Naive B cell (primary cell): ENCODE results near the gene KCNK6. TPM values are rescaled to one million over a fixed set of nuclear protein-coding genes. Genes with fewer than 3 reads are reported as not detected.

Source experiments
- ATAC-seq, 2 donors: fragments of 150-1000 bp; cut with Tn5 transposase; 2 replicates each; pipeline ENCODE4 v1.10.0; 2021; ENCODE audit warnings: low read depth in 2 of 2, mild to moderate bottlenecking in 2 of 2, moderate library complexity in 2 of 2
- DNase-seq: peaks from one replicate; pipeline ENCODE4 v3.0.0; 2022
- H3K27ac Mint-ChIP-seq, 6 donors: one replicate each; pipeline ENCODE4 v1.8.0; 2020 to 2022; ENCODE audit warnings: mild to moderate bottlenecking in 6 of 6, mixed read lengths in 6 of 6, moderate library complexity in 5 of 6, inconsistent platforms in 2 of 6
- H3K27me3 Mint-ChIP-seq, 3 donors: one replicate each; pipeline ENCODE4 v1.8.0; 2021 to 2022; ENCODE audit warnings: mixed read lengths in 3 of 3, mild to moderate bottlenecking in 1 of 3
- H3K36me3 Mint-ChIP-seq, 2 donors: one replicate each; pipeline ENCODE4 v1.8.0; 2020 to 2022; ENCODE audit warnings: mixed read lengths in 2 of 2, inconsistent platforms in 1 of 2, mild to moderate bottlenecking in 1 of 2
- H3K4me1 Mint-ChIP-seq, 3 donors: one replicate each; pipeline ENCODE4 v1.8.0; 2020 to 2022; ENCODE audit warnings: mixed read lengths in 3 of 3, inconsistent platforms in 1 of 3, mild to moderate bottlenecking in 1 of 3, moderate library complexity in 1 of 3
- H3K4me3 Mint-ChIP-seq, 8 donors: one replicate each; pipeline ENCODE4 v1.8.0; 2020 to 2022; ENCODE audit warnings: mild to moderate bottlenecking in 8 of 8, mixed read lengths in 8 of 8, moderate library complexity in 8 of 8, inconsistent platforms in 2 of 8
- H3K9me3 Mint-ChIP-seq, 7 donors: one replicate each; pipeline ENCODE4 v1.8.0; 2020 to 2022; ENCODE audit warnings: mixed read lengths in 7 of 7, mild to moderate bottlenecking in 5 of 7, inconsistent platforms in 2 of 7, moderate library complexity in 1 of 7
- polyA plus RNA-seq, 6 donors: library from polyadenylated mRNA; unstranded; fragments of 300-500 nt; fragmentation: Illumina TruSeq; gene quantifications; one replicate each; pipeline ENCODE4 v1.2.3, GENCODE V29; 2021; ENCODE audit warnings: low read depth in 6 of 6

KCNK6 gene
- 1 to 10 TPM in 2 of 6 donors, under 1 TPM in 4; 0.30 to 1.2 (median 0.70) TPM for polyA plus RNA-seq

- H3K36me3 Mint-ChIP-seq, result no peaks in the 10 kb centered on the region
- H3K4me3 Mint-ChIP-seq, result peak within 1 kb of the TSS; percentile 82 to 93 (median 86)
- H3K27me3 Mint-ChIP-seq, result no peaks in the 10 kb centered on the region
- ATAC-seq (no peak), DNase-seq (peak; percentile 27)
- H3K27ac Mint-ChIP-seq, result peak within 1 kb of the TSS in 4 of 6 donors; percentile 31 to 63 (median 52)
- H3K9me3 Mint-ChIP-seq, result no peaks in the 10 kb centered on the region
- peaks cover 31 to 50% (median 46%) of the 10 kb centered on the region in 3 donors for H3K4me1 Mint-ChIP-seq
Observed at GRCh38 chr19:38319421-38320258, at the start of gene KCNK6. KCNK6 (plus strand) TSS chr19:38319845; CDS start chr19:38319951, 106 bp downstream.

GRCh38 chr19:38270587-38271167, 49.0 kb upstream of the KCNK6 start:
- Mint-ChIP-seq H3K27ac (no peak overlapping the region), H3K9me3 (no peaks in the 10 kb centered on the region), H3K4me3 (no peak overlapping the region)

GRCh38 chr19:38273499-38273898, 46.1 kb upstream of the KCNK6 start:
- H3K36me3 Mint-ChIP-seq, result no peaks in the 10 kb centered on the region
- H3K9me3 Mint-ChIP-seq, result no peaks in the 10 kb centered on the region
- no peak overlapping the region for H3K4me3 Mint-ChIP-seq
- no peak for ATAC-seq
- no peak for DNase-seq
- H3K4me1 Mint-ChIP-seq, result peaks cover 16 to 19% (median 19%) of the 10 kb centered on the region in 3 donors
- no peaks in the 10 kb centered on the region for H3K27me3 Mint-ChIP-seq
- peak overlapping the region in 2 of 6 donors; percentile 5 to 72 for H3K27ac Mint-ChIP-seq

More at GRCh38 chr19:38270587-38271167, 49.0 kb upstream of the KCNK6 start:
- no peak for ATAC-seq
- no peaks in the 10 kb centered on the region for H3K36me3 Mint-ChIP-seq
- no peaks in the 10 kb centered on the region for H3K27me3 Mint-ChIP-seq
- peaks cover 32 to 47% (median 41%) of the 10 kb centered on the region in 3 donors for H3K4me1 Mint-ChIP-seq
- DNase-seq, result no peak

- no peaks in the 10 kb centered on the region for H3K27me3 Mint-ChIP-seq
- no peak for DNase-seq
- H3K4me1 Mint-ChIP-seq, result peaks cover 12 to 19% (median 16%) of the 10 kb centered on the region in 3 donors
- no peaks in the 10 kb centered on the region for H3K9me3 Mint-ChIP-seq
- H3K36me3 Mint-ChIP-seq, result no peaks in the 10 kb centered on the region
- no peak overlapping the region for H3K4me3 Mint-ChIP-seq
- ATAC-seq, result no peak
- H3K27ac Mint-ChIP-seq, result no peak overlapping the region
Observed at GRCh38 chr19:38274739-38275138, 44.9 kb upstream of the KCNK6 start.

GRCh38 chr19:38276942-38277517, 42.6 kb upstream of the KCNK6 start:
- DNase-seq (no peak), ATAC-seq (no peak)
- Mint-ChIP-seq H3K4me3 (peak overlapping the region in 1 of 8 donors; percentile 20), H3K4me1 (peaks cover 10 to 19% (median 16%) of the 10 kb centered on the region in 3 donors), H3K36me3 (no peaks in the 10 kb centered on the region), H3K27ac (peak overlapping the region in 1 of 6 donors; percentile 69), H3K9me3 (no peaks in the 10 kb centered on the region), H3K27me3 (no peaks in the 10 kb centered on the region)

- no peaks in the 10 kb centered on the region for H3K36me3 Mint-ChIP-seq
- H3K9me3 Mint-ChIP-seq, result no peaks in the 10 kb centered on the region
- DNase-seq (no peak), ATAC-seq (no peak)
- H3K27ac Mint-ChIP-seq, result no peak overlapping the region
- H3K27me3 Mint-ChIP-seq, result no peaks in the 10 kb centered on the region
- no peak overlapping the region for H3K4me3 Mint-ChIP-seq
- H3K4me1 Mint-ChIP-seq, result peaks cover 8 to 20% (median 19%) of the 10 kb centered on the region in 3 donors
Observed at GRCh38 chr19:38277549-38277948, 42.1 kb upstream of the KCNK6 start.

- Mint-ChIP-seq H3K4me3 (no peak overlapping the region), H3K36me3 (no peaks in the 10 kb centered on the region), H3K27ac (peak overlapping the region in 1 of 6 donors; percentile 44), H3K4me1 (peaks cover 8 to 22% (median 21%) of the 10 kb centered on the region in 3 donors), H3K27me3 (no peaks in the 10 kb centered on the region), H3K9me3 (no peaks in the 10 kb centered on the region)
- DNase-seq (no peak), ATAC-seq (no peak)
Observed at GRCh38 chr19:38277969-38278680, 41.5 kb upstream of the KCNK6 start.

GRCh38 chr19:38278751-38279150, 40.9 kb upstream of the KCNK6 start:
- H3K4me3 Mint-ChIP-seq, result no peak overlapping the region
- no peaks in the 10 kb centered on the region for H3K27me3 Mint-ChIP-seq
- no peaks in the 10 kb centered on the region for H3K36me3 Mint-ChIP-seq
- H3K4me1 Mint-ChIP-seq, result peaks cover 8 to 23% (median 15%) of the 10 kb centered on the region in 3 donors
- H3K9me3 Mint-ChIP-seq, result no peaks in the 10 kb centered on the region
- H3K27ac Mint-ChIP-seq, result no peak overlapping the region
- ATAC-seq, result no peak
- DNase-seq, result no peak

- Mint-ChIP-seq H3K4me1 (peaks cover 13 to 38% (median 21%) of the 10 kb centered on the region in 3 donors), H3K36me3 (no peaks in the 10 kb centered on the region), H3K27me3 (no peaks in the 10 kb centered on the region), H3K9me3 (no peaks in the 10 kb centered on the region), H3K4me3 (no peak overlapping the region), H3K27ac (peak overlapping the region in 2 of 6 donors; percentile 26 to 75)
- DNase-seq (no peak), ATAC-seq (no peak)
Observed at GRCh38 chr19:38280030-38280921, 39.4 kb upstream of the KCNK6 start.

- ATAC-seq (no peak), DNase-seq (no peak)
- Mint-ChIP-seq H3K36me3 (no peaks in the 10 kb centered on the region), H3K4me1 (peaks cover 13 to 43% (median 27%) of the 10 kb centered on the region in 3 donors), H3K27me3 (no peaks in the 10 kb centered on the region), H3K9me3 (no peaks in the 10 kb centered on the region), H3K27ac (peak overlapping the region in 5 of 6 donors; percentile 71 to 80 (median 72)), H3K4me3 (no peak overlapping the region)
Observed at GRCh38 chr19:38281811-38282566, 37.7 kb upstream of the KCNK6 start.

GRCh38 chr19:38283271-38283670, 36.4 kb upstream of the KCNK6 start:
- no peak for ATAC-seq

GRCh38 chr19:38284422-38284821, 35.2 kb upstream of the KCNK6 start:
- H3K9me3 Mint-ChIP-seq, result no peaks in the 10 kb centered on the region
- no peaks in the 10 kb centered on the region for H3K36me3 Mint-ChIP-seq
- peak; percentile 65 to 74 for ATAC-seq
- H3K27me3 Mint-ChIP-seq, result no peaks in the 10 kb centered on the region
- peaks cover 13 to 43% (median 27%) of the 10 kb centered on the region in 3 donors for H3K4me1 Mint-ChIP-seq
- H3K27ac Mint-ChIP-seq, result peak overlapping the region; percentile 76 to 96 (median 94)
- peak; percentile 9 for DNase-seq
- peak overlapping the region in 6 of 8 donors; percentile 0 to 81 (median 24) for H3K4me3 Mint-ChIP-seq

More at GRCh38 chr19:38283271-38283670, 36.4 kb upstream of the KCNK6 start:
- Mint-ChIP-seq H3K4me1 (peaks cover 13 to 43% (median 27%) of the 10 kb centered on the region in 3 donors), H3K27me3 (no peaks in the 10 kb centered on the region), H3K4me3 (no peak overlapping the region), H3K27ac (peak overlapping the region in 2 of 6 donors; percentile 41 to 76), H3K36me3 (no peaks in the 10 kb centered on the region), H3K9me3 (no peaks in the 10 kb centered on the region)
- DNase-seq, result no peak
